ENCODE results near the gene TOMM22. TPM values are rescaled to one million over a fixed set of nuclear protein-coding genes. Genes with fewer than 3 reads are reported as not detected.

The TOMM22 gene
- polyA plus RNA-seq, 2 of the 4 experiments (the other 2 are of a cell fraction): 63.2 to 68.4 TPM

DNA sequence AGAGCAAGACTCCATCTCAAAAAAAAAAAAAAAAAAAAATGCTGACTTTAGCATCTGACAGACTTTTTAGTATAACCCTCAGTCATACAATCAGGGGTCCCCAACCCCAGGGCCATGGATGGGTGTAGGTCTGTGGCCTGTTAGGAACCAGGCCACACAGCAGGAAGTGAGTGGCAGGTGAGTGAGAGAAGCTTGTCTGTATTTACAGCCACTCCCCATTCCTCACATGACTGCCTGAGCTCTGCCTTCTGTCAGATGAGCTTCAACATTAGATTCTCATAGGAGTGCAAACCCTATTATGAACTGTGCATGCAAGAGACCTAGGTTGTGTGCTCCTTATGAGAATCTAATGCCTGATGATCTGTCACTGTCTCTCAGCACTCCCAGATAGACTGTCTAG, 28.9 kb upstream of the TOMM22 start:
- CTCF ChIA-PET: no interaction called here
- no peak for FAIRE-seq
- no peaks in the 10 kb centered on the region for H3K9me3 ChIP-seq
- no peak overlapping the region for H3K4me2 ChIP-seq
- no peak for ATAC-seq
- TF ChIP-seq NPAS2 (CRISPR knock-in tag; IDR thresholded peaks at IDR 0.05; ENCODE audit: borderline replicate concordance) (no peak), MAFK (IDR thresholded peaks at IDR 0.05; ENCODE audit: partially characterized antibody) (no peak)
- TF ChIP-seq, protein P1, sequence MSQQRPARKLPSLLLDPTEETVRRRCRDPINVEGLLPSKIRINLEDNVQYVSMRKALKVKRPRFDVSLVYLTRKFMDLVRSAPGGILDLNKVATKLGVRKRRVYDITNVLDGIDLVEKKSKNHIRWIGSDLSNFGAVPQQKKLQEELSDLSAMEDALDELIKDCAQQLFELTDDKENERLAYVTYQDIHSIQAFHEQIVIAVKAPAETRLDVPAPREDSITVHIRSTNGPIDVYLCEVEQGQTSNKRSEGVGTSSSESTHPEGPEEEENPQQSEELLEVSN (IDR thresholded peaks at IDR 0.05; ENCODE audit: borderline replicate concordance, low read depth): no peak
- no peak overlapping the region for H3K27ac ChIP-seq
- no peak overlapping the region for H3K4me3 ChIP-seq
- DNase-seq (ENCODE audit: low read depth in 1 of 2, low spot score in 1 of 2): no peak
- peaks cover 6% of the 10 kb centered on the region; the same call in 2 of the 3 replicates for H3K4me1 ChIP-seq
- POLR2A ChIA-PET: no interaction called here

DNA sequence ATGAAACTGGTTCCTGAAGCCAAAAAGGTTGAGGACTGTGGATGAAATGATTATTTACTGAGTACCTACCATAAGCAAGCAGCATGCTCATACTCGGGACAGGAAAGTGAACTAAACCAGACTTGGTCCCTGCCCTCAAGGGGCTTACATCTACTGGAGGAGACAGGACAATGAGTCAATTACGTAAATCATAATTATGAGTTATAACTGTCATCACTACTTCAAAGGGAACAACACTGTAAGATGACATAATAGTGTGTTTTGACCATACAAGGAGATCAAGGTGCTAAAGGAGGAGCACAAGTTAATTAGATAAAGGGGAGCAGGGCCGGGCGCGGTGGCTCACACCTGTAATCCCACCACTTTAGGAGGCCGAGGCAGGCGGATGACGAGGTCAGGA, 28.0 kb upstream of the TOMM22 start:
- ChIA-PET POLR2A (no interaction called here), CTCF (no interaction called here)
- DNase-seq (ENCODE audit: low read depth in 1 of 2, low spot score in 1 of 2): no peak
- peaks cover 7% of the 10 kb centered on the region; the same call in 2 of the 3 replicates for H3K4me1 ChIP-seq
- no peak for FAIRE-seq
- H3K4me2 ChIP-seq: no peak overlapping the region
- 99% methylated on average over 8 of the region's 8 CpGs for WGBS (ENCODE audit: missing lambda C conversion rate)
- H3K27ac ChIP-seq: no peak overlapping the region
- no peaks in the 10 kb centered on the region for H3K9me3 ChIP-seq
- no peak overlapping the region for H3K4me3 ChIP-seq
- no peak for ATAC-seq
- TF ChIP-seq ZNF302 (CRISPR knock-in tag; IDR thresholded peaks at IDR 0.05): no peak
- TF ChIP-seq RFX5 (IDR thresholded peaks at IDR 0.05): no peak
- no peak for TF ChIP-seq KDM1A (IDR thresholded peaks at IDR 0.05; ENCODE audit: low read depth)
- no peak for TF ChIP-seq HEYL (CRISPR knock-in tag; IDR thresholded peaks at IDR 0.05)
- TF ChIP-seq PBX3 (IDR thresholded peaks at IDR 0.05): no peak
- no peak for TF ChIP-seq PHF8 (IDR thresholded peaks at IDR 0.05; ENCODE audit: borderline replicate concordance, low read depth)
- no peak for TF ChIP-seq ESRRA (IDR thresholded peaks at IDR 0.05; ENCODE audit: borderline replicate concordance, low read length)
- TF ChIP-seq, protein P1 (IDR thresholded peaks at IDR 0.05; ENCODE audit: borderline replicate concordance, low read depth): no peak

DNA sequence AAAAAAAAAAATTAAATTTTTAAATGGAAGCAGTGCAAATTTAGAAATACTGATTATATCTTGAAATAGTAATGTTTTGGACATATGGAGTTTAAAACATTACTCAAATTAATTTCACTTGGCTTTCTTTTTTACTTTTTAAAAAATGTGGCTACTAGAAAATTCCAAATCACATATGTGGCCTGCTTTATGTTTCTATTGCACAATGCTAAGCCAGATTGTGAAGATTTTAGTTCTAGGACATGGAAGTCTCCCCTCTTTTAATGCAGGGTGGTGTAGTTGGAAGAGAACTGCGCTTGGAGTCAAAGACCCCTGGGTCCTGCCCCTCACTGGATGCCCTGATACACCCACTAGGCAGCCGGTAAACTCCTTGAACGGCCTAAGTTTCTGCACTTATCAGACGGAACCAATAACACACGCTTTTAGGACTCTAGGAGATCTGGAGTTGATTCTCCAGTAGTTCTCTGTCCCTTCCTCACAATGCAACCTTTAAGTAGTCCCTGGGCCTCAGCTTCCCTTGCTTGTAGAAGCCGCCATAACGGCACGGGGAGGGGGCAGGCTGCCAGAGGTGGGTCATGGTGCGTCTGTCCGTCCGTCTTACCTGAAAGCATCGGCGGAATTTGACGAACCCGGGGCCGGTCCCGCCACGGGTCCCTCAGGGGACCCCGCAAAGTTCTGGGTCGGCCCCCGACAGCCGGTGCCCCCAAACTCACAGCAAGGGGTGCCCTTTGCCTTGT, 26.1 kb upstream of the TOMM22 start:
- H3K4me2 ChIP-seq: peak overlapping the region; percentile 84
- H3K4me3 ChIP-seq: peak overlapping the region; percentile 84
- H3K4me1 ChIP-seq: peaks cover 7% of the 10 kb centered on the region; the same call in 2 of the 3 replicates
- peak in 1 of 2 experiments; percentile 60; a peak in 5 of 6 replicates for ATAC-seq
- peak overlapping the region; percentile 98 for H3K27ac ChIP-seq
- CTCF ChIA-PET: no interaction called here
- peak in 1 of 2 experiments; percentile 30 for DNase-seq (ENCODE audit: low read depth in 1 of 2, low spot score in 1 of 2)
- 0% methylated on average over 1 of the region's 22 CpGs for WGBS (ENCODE audit: missing lambda C conversion rate)
- FAIRE-seq: no peak
- POLR2A ChIA-PET: no interaction called here
- no peaks in the 10 kb centered on the region for H3K9me3 ChIP-seq
- TF ChIP-seq RNF2 (IDR thresholded peaks at IDR 0.05; ENCODE audit: borderline replicate concordance, low read depth): no peak
- no peak for TF ChIP-seq CEBPB (IDR thresholded peaks at IDR 0.05)
- no peak for TF ChIP-seq JUNB (IDR thresholded peaks at IDR 0.05)
- TF ChIP-seq MYC (IDR thresholded peaks at IDR 0.05; ENCODE audit: borderline replicate concordance, low read length): no peak
- no peak for TF ChIP-seq FOXS1 (CRISPR knock-in tag; IDR thresholded peaks at IDR 0.05)

- Histone ChIP-seq H3K9me3 (no peaks in the 10 kb centered on the region), H3K4me3 (peak within 1 kb of the TSS; percentile 84), H3K4me2 (peak within 1 kb of the TSS; percentile 84), H3K27ac (peak within 1 kb of the TSS; percentile 98), H3K4me1 (peaks cover 7% of the 10 kb centered on the region; the same call in 2 of the 3 replicates)
- DNase-seq (ENCODE audit: low read depth in 1 of 2, low spot score in 1 of 2): peak; percentile 84 to 92
- CTCF ChIA-PET: interaction anchor here (0.6 kb wide), 1 partner anchor 8 kb away, joined by 3 read pairs; no protein-coding TSS in a partner anchor
- 1% methylated on average over 10 of the region's 66 CpGs for WGBS (ENCODE audit: missing lambda C conversion rate)
- no peak for FAIRE-seq
- ATAC-seq: peak; percentile 95 to 97
- POLR2A ChIA-PET: no interaction called here
- TF ChIP-seq, protein P2, sequence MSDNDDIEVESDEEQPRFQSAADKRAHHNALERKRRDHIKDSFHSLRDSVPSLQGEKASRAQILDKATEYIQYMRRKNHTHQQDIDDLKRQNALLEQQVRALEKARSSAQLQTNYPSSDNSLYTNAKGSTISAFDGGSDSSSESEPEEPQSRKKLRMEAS (IDR thresholded peaks at IDR 0.05): 0 out of 2 replicates have a peak, but pooled peaks have one; percentile 23
- TF ChIP-seq JUNB (IDR thresholded peaks at IDR 0.05) (no peak), JUN (IDR thresholded peaks at IDR 0.05) (0 out of 5 replicates have a peak, but pooled peaks of 1 of the 2 experiments have one; percentile 28), NFE2L2 (conservative IDR thresholded peaks at IDR 0.05; ENCODE audit: low read length) (no peak), CBX2 (IDR thresholded peaks at IDR 0.05; ENCODE audit: borderline replicate concordance, low read depth) (no peak), GATA3 (IDR thresholded peaks at IDR 0.05; ENCODE audit: borderline replicate concordance) (0 out of 2 replicates have a peak, but pooled peaks have one; percentile 30), HOXB13 (CRISPR knock-in tag; IDR thresholded peaks at IDR 0.05; ENCODE audit: low read depth) (no peak), PBX3 (IDR thresholded peaks at IDR 0.05) (no peak), HDAC2 (IDR thresholded peaks at IDR 0.05) (no peak), POLR2A (IDR thresholded peaks at IDR 0.05; ENCODE audit: low read length) (peak; percentile 24), CBX8 (IDR thresholded peaks at IDR 0.05) (no peak), CEBPB (IDR thresholded peaks at IDR 0.05) (no peak), HOXA7 (CRISPR knock-in tag; IDR thresholded peaks at IDR 0.05) (no peak)
- TF ChIP-seq, protein P1 (IDR thresholded peaks at IDR 0.05; ENCODE audit: borderline replicate concordance, low read depth): no peak
These were observed 25.3 kb upstream of the TOMM22 start, which contains the start of the genes CBY1 and FAM227A for GRCh38 chr22:38656256-38657044. TSS of gene CBY1 (plus strand) at chr22:38656638. CDS start at chr22:38668055, 11,417 bp downstream. TSS of gene FAM227A (minus strand) at chr22:38656392. CDS start at chr22:38650168, 6,224 bp downstream.

Data from A549 (cell line).